ENCODE measurements around the gene STRIP1. TPM values are rescaled to one million over a fixed set of nuclear protein-coding genes. Genes with fewer than 3 reads are reported as not detected.

The STRIP1 gene
- total RNA-seq, 1 donor from 2014 or later: 43.7 TPM

GRCh38 chr1:110059133-110059863, 24.9 kb downstream of the STRIP1 start:
- Mint-ChIP-seq H3K36me3 (ENCODE audit: low read depth) (peaks cover 30% of the 10 kb centered on the region), H3K27me3 (ENCODE audit: insufficient read depth) (no peaks in the 10 kb centered on the region), H3K27ac (no peak overlapping the region), H3K4me3 (no peak overlapping the region), H3K4me1 (ENCODE audit: low read depth) (peaks cover 6% of the 10 kb centered on the region), H3K9me3 (no peaks in the 10 kb centered on the region)
- intact Hi-C loops (cut with micrococcal nuclease): no loop called here
- no peak for DNase-seq (ENCODE audit: low spot score)

GRCh38 chr1:110060034-110060661, 25.7 kb downstream of the STRIP1 start:
- peak overlapping the region; percentile 36 for H3K27ac Mint-ChIP-seq
- H3K36me3 Mint-ChIP-seq (ENCODE audit: low read depth): peaks cover 29% of the 10 kb centered on the region
- intact Hi-C loops (cut with micrococcal nuclease): loop anchor here (1.0 kb wide), 1 partner anchor 31 kb away; no protein-coding TSS in a partner anchor
- DNase-seq (ENCODE audit: low spot score): peak; percentile 54
- H3K9me3 Mint-ChIP-seq: no peaks in the 10 kb centered on the region
- peaks cover 6% of the 10 kb centered on the region for H3K4me1 Mint-ChIP-seq (ENCODE audit: low read depth)
- H3K4me3 Mint-ChIP-seq: no peak overlapping the region
- peaks cover 2% of the 10 kb centered on the region for H3K27me3 Mint-ChIP-seq (ENCODE audit: insufficient read depth)

GRCh38 chr1:110060662-110061060, 26.2 kb downstream of the STRIP1 start:
- no peak overlapping the region for H3K27ac Mint-ChIP-seq
- intact Hi-C loops (cut with micrococcal nuclease): loop anchor here (1.0 kb wide), 1 partner anchor 31 kb away; no protein-coding TSS in a partner anchor

GRCh38 chr1:110061341-110061740, 26.9 kb downstream of the STRIP1 start:
- Mint-ChIP-seq H3K36me3 (ENCODE audit: low read depth) (peaks cover 21% of the 10 kb centered on the region), H3K27ac (peak overlapping the region; percentile 37), H3K4me1 (ENCODE audit: low read depth) (peaks cover 6% of the 10 kb centered on the region), H3K9me3 (no peaks in the 10 kb centered on the region), H3K4me3 (no peak overlapping the region), H3K27me3 (ENCODE audit: insufficient read depth) (peaks cover 11% of the 10 kb centered on the region)
- no peak for DNase-seq (ENCODE audit: low spot score)
- intact Hi-C loops (cut with micrococcal nuclease): no loop called here

More at GRCh38 chr1:110060662-110061060, 26.2 kb downstream of the STRIP1 start:
- H3K36me3 Mint-ChIP-seq (ENCODE audit: low read depth): peaks cover 23% of the 10 kb centered on the region
- no peaks in the 10 kb centered on the region for H3K9me3 Mint-ChIP-seq
- DNase-seq (ENCODE audit: low spot score): no peak
- peaks cover 6% of the 10 kb centered on the region for H3K4me1 Mint-ChIP-seq (ENCODE audit: low read depth)
- H3K4me3 Mint-ChIP-seq: no peak overlapping the region
- H3K27me3 Mint-ChIP-seq (ENCODE audit: insufficient read depth): peaks cover 5% of the 10 kb centered on the region

DNA sequence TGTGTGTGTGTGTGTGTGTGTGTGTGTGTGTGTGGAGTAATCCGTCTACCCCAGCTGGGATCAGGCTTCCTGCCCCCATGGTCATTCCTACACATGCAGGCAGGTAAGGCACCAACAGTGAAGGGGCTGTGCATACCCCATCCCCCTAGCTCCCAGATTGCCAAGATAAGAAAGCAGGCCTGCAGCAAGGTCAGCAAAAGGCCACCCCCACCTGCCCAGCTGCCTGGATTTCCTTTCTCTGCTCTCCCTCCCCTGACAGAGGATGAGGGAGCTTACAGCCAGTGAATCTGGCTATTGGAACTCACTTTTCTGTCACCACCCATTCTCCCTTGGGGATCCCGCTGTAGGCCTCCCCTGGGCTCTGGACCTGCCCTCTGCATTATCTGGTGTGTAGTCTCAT, 28.2 kb downstream of the STRIP1 start:
- peaks cover 6% of the 10 kb centered on the region for H3K4me1 Mint-ChIP-seq (ENCODE audit: low read depth)
- intact Hi-C loops (cut with micrococcal nuclease): no loop called here
- no peak for DNase-seq (ENCODE audit: low spot score)
- H3K4me3 Mint-ChIP-seq: no peak overlapping the region
- peaks cover 20% of the 10 kb centered on the region for H3K27me3 Mint-ChIP-seq (ENCODE audit: insufficient read depth)
- H3K36me3 Mint-ChIP-seq (ENCODE audit: low read depth): peaks cover 12% of the 10 kb centered on the region
- no peaks in the 10 kb centered on the region for H3K9me3 Mint-ChIP-seq
- H3K27ac Mint-ChIP-seq: no peak overlapping the region

DNA sequence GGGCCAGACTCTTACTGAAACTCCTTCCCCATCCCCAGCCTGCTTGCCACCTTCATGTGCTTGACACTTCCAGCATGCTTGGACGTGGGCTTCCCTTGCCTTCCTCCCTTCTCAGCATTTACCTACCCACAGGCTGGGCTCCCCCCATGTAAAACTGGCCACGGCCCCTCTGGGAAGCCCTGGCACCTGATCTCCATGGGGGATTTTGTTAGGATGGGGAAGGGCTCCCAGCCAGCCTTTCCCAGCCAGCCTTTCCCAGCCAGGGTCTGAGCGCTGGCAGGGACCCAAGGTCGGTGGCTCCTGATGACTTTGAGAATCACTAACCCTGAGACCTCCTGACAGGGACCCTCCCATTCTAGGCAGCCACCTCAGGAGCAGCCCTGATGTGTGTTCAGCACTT, 29.4 kb downstream of the STRIP1 start:
- Mint-ChIP-seq H3K4me3 (no peak overlapping the region), H3K4me1 (ENCODE audit: low read depth) (peaks cover 18% of the 10 kb centered on the region), H3K27ac (no peak overlapping the region), H3K9me3 (no peaks in the 10 kb centered on the region), H3K36me3 (ENCODE audit: low read depth) (peaks cover 14% of the 10 kb centered on the region), H3K27me3 (ENCODE audit: insufficient read depth) (peaks cover 28% of the 10 kb centered on the region)
- intact Hi-C loops (cut with micrococcal nuclease): no loop called here
- no peak for DNase-seq (ENCODE audit: low spot score)

GRCh38 chr1:110064576-110065337, 30.3 kb downstream of the STRIP1 start:
- no peak for DNase-seq (ENCODE audit: low spot score)
- Mint-ChIP-seq H3K9me3 (no peaks in the 10 kb centered on the region), H3K27me3 (ENCODE audit: insufficient read depth) (peaks cover 34% of the 10 kb centered on the region), H3K4me1 (ENCODE audit: low read depth) (peaks cover 18% of the 10 kb centered on the region), H3K27ac (no peak overlapping the region), H3K4me3 (no peak overlapping the region), H3K36me3 (ENCODE audit: low read depth) (peaks cover 14% of the 10 kb centered on the region)
- intact Hi-C loops (cut with micrococcal nuclease): no loop called here

- Mint-ChIP-seq H3K9me3 (no peaks in the 10 kb centered on the region), H3K4me1 (ENCODE audit: low read depth) (peaks cover 12% of the 10 kb centered on the region), H3K36me3 (ENCODE audit: low read depth) (peaks cover 9% of the 10 kb centered on the region), H3K4me3 (no peak overlapping the region), H3K27me3 (ENCODE audit: insufficient read depth) (peaks cover 37% of the 10 kb centered on the region), H3K27ac (no peak overlapping the region)
- DNase-seq (ENCODE audit: low spot score): no peak
- intact Hi-C loops (cut with micrococcal nuclease): no loop called here
These were observed 31.4 kb downstream of the STRIP1 start for GRCh38 chr1:110065841-110066240.

DNA sequence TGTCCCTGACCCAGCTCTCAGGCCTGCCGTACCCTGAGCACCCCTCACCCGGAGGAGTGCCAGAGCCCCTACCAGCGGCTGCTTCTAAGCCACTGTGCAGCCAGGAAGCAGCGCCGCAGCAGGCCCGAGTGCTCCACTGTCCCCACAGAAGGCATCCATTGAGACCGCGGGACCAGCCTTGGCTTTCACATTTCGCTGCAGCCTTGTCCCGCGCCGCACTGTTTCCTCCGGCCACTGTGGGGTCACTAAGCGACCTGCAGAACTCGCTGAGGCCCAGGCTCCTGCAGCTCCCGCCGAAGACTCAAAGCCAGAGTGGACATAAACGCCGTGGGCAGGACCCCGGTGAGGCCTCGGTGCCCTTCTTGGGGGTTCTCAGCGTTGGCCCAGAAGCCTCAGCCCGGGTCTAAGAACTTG, 33.1 kb downstream of the STRIP1 start:
- Mint-ChIP-seq H3K4me1 (ENCODE audit: low read depth) (peaks cover 12% of the 10 kb centered on the region), H3K27me3 (ENCODE audit: insufficient read depth) (peaks cover 53% of the 10 kb centered on the region), H3K4me3 (no peak overlapping the region), H3K36me3 (ENCODE audit: low read depth) (peaks cover 7% of the 10 kb centered on the region), H3K9me3 (no peaks in the 10 kb centered on the region), H3K27ac (no peak overlapping the region)
- intact Hi-C loops (cut with micrococcal nuclease): no loop called here
- DNase-seq (ENCODE audit: low spot score): no peak

GRCh38 chr1:110067893-110068645, 33.6 kb downstream of the STRIP1 start:
- DNase-seq (ENCODE audit: low spot score): no peak
- no peaks in the 10 kb centered on the region for H3K9me3 Mint-ChIP-seq
- H3K36me3 Mint-ChIP-seq (ENCODE audit: low read depth): peaks cover 7% of the 10 kb centered on the region
- peak overlapping the region; percentile 53 for H3K4me3 Mint-ChIP-seq
- H3K27ac Mint-ChIP-seq: peak overlapping the region; percentile 85
- intact Hi-C loops (cut with micrococcal nuclease): no loop called here
- peaks cover 12% of the 10 kb centered on the region for H3K4me1 Mint-ChIP-seq (ENCODE audit: low read depth)
- H3K27me3 Mint-ChIP-seq (ENCODE audit: insufficient read depth): peaks cover 57% of the 10 kb centered on the region

DNA sequence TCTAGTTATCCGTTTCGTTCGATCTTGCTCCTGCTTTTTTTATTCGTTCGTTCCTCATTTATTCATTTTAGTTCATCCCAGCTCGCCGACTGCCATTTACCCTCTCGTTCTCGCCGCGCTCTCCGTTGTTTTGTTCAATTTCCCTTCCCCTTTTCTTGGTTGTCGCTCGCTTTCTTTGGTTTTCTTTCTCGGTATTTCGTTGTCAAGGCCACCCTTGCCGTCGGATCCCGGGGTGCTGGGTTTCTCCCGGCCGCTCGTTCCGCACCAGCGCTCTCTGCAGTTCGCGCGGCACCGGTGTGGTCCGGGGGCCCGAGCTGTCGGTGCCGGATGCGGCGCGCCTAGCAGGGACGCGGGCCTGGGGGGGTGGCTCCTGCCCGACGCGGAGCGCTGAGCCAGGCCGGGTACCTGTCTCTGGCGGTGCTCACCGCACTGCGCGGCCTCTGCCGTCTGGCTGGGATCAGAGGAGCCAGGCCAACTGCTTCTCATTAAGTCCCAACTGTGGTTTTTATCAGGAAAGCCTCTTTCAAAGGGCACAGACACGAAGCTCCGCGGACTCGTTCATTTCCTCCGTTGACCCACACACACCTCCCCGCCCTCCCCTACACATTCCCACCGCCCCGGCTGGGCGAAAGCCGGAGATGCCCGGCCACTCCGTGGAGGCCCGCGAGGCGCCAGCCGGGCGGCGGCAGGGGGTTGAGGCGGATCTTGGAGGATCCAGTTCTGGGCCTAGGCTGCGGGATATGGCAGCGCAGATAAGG, 34.4 kb downstream of the STRIP1 start:
- intact Hi-C loops (cut with micrococcal nuclease): loop anchor here (1.0 kb wide), 1 partner anchor 14 kb away; no protein-coding TSS in a partner anchor
- no peak for DNase-seq (ENCODE audit: low spot score)
- H3K36me3 Mint-ChIP-seq (ENCODE audit: low read depth): peaks cover 7% of the 10 kb centered on the region
- H3K4me3 Mint-ChIP-seq: peak overlapping the region; percentile 53
- H3K27ac Mint-ChIP-seq: peak overlapping the region; percentile 85
- H3K9me3 Mint-ChIP-seq: no peaks in the 10 kb centered on the region
- H3K27me3 Mint-ChIP-seq (ENCODE audit: insufficient read depth): peaks cover 64% of the 10 kb centered on the region
- H3K4me1 Mint-ChIP-seq (ENCODE audit: low read depth): peaks cover 12% of the 10 kb centered on the region

Measured in activated T-helper 1 cell treated with anti-CD3 and anti-CD28 coated beads, Interleukin-12 subunit alpha, Interleukin-12 subunit beta, Interleukin-2, Interleukin-4 antibody, amounts not matched to agents 30 ng/mL and 10 ng/mL and 1 ng/mL, durations not matched to agents 14 hours and 24 hours and 36 hours (primary cell).